Measurements from ENCODE around the gene PRRC2A.
A peak's percentile ranks its signal among the peaks of the same experiment; 100 is the strongest.
"Not testable (repeated sequence)": the region's sequence is repeated elsewhere in the genome, so short reads cannot be mapped to it uniquely, and the experiment has no call there.

The PRRC2A gene

DNA sequence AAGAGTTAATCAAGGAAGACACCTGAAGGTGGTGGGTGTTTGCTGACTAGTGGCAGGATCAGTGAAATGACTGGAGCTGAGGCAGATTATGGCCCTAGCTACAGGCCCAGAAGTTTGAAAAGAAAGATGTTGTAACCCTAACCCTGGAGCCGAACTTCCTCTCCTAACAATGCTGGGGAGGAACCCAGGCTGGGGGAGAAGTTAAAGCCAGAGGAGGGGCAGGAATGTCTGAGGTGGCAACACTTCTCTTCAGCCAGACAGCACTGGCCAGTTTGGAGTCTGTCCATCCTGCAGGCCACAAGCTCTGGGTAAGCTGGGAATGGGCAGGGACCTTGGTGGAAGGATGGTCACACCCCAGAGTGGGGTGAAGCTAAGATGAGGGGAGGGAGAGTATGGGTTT lies 34.5 kb upstream of the PRRC2A start, which contains the start of gene LST1:
Gene LST1 (plus strand): TSS at position 270 of the 400 bp plus-strand sequence. CDS start 1,023 bp downstream, outside the sequence.
- DNase-seq, result peak; percentile 90

GRCh38 chr6:31586599-31587281 lies 33.8 kb upstream of the PRRC2A start:
- peak; percentile 90 for DNase-seq

DNA sequence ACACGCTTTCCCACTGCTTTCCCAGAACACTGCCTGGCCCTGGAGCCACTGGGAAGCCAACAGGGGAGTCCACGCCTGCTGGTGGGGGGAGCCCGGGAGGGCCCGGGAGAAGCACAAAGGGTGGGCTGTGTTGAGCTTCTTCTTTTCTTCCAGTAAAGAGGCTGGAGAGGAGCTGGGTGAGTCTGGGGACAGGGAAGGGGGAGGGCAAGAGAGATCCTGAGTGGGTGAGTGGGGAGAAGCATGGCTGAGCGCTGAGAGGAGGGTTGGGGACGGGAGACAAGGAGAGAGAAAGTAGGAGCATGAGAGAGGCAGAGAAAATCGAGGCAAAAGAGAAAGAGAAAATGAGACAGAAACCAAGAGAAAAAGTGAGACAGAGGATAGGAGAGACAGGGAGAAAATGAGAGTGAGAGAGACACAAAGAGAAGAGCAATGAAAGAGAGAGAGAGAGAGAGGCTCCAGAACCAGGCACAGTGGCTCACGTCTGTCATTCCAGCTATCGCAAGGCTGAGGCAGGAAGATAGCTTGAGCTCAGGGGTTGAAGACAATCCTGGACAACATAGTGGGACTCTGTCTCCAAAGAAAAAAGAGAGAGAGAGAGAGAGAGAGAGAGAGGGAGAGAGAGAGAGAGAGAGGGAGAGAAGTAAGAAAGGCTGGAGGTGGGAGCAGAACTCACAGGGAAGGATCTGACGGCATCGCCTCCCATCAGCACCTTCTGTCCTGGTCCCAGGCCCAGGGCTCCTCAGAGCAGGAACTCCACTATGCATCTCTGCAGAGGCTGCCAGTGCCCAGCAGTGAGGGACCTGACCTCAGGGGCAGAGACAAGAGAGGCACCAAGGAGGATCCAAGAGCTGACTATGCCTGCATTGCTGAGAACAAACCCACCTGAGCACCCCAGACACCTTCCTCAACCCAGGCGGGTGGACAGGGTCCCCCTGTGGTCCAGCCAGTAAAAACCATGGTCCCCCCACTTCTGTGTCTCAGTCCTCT lies 32.4 kb upstream of the PRRC2A start:
- DNase-seq, result no peak

GRCh38 chr6:31588871-31589650 lies 31.5 kb upstream of the PRRC2A start:
- no peak for DNase-seq

DNA sequence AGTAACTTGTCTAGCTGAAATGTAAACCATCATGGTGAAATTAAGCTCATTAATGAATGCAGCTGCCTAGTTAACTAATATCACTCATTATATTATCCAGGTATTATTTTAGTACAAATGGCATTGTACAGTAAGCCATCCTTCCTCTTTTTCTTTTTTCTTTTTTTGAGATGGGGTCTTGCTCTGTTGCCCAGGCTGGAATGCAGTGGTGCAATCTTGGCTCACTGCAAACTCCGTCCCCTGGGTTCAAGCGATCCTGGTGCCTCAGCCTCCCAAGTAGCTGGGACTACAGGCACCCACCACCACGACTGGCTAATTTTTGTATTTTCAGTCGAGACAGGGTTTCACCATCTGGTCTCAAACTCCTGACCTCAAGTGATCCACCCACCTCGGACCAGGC lies 29.8 kb upstream of the PRRC2A start:
- DNase-seq, result not testable (repeated sequence)

GRCh38 chr6:31592396-31592771 lies 28.1 kb upstream of the PRRC2A start:
- DNase-seq, result no peak

DNA sequence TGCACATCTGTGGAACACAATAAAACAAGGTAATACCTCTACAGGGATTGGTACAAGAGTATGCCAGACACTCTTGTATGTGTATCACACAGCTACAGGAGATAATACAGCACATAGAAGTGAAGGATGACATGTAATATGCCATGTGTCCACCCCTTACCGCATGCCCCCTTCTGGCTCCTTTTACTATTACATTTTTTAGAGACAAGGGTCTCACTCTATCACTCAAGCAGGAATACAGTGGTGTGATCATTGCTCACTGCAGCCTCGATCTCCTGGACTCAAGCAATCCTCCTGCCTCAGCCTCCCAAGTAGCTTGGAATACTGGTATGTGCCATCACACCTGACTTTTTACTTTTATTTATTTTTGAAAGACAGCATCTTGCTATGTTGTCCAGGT lies 23.5 kb upstream of the PRRC2A start:
- peak; percentile 40 for DNase-seq

GRCh38 chr6:31607317-31607716 lies 13.2 kb upstream of the PRRC2A start:
- no peak for DNase-seq

- DNase-seq, result no peak
These were observed 10.8 kb upstream of the PRRC2A start for GRCh38 chr6:31609519-31610406.

DNA sequence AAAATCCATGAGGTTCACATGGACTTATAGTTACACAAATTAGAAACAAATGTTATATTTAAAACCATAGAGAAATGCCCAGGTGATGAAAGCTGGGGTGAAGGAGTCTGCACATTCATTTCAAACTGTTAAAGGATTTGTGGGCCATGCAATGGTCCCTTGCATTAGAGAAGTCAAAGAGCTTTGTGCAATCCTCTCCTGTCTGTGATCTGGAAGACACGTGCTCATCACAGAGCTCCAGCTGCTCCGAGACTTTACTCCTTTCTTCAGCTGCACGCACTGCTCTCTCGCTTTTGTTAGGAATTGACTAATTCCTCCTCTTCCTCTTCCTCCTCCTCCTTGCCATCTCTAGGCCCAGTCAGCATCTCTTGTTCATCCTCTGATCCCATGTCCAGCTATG lies 9.5 kb upstream of the PRRC2A start:
- no peak for DNase-seq

GRCh38 chr6:31614075-31614619 lies 6.4 kb upstream of the PRRC2A start:
- no peak for DNase-seq

DNA sequence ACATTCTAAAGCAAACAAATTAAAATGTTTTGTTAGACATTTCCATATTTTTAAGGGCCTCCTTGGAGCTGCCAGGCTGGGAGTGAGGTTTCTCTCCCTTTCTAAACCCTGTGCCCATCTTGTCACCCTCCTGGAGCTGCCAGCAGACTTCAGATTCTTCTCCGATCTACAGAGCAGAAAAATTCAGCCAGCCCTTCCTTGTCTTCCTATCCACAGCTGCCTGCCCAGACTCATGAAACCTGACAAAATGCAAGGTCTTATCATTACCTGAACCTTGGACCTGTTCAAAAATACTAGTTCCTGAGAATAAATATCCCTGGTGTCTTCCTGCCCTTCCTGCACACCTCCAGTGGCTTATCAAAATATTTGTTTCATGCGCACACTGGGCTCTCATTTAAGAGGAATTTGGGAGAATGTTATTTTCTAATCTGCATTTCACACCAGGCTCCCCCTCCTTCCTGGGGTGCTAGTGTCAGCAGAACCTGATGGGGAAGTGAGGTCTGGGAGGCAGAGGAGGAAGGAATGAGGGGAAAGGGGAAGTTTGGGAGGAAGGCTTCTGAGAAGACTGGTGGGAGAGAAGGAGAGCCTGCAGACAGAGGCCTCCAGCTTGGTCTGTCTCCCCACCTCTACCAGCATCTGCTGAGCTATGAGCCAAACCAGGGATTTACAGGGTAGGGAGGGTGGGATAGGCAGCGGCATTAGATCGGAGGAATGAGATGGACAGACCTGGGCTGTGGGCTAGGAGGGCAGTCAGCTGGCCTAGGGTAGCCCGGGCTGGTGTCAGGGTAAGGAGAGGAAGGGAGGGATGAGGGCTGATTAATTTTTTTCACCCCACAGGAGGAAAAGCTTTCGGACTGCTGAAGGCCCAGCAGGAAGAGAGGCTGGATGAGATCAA lies 5.6 kb upstream of the PRRC2A start, which contains the start of gene AIF1:
Gene AIF1 (plus strand): TSS at position 551 of the 895 bp plus-strand sequence. CDS start 96 bp downstream, at position 647.
- no peak for DNase-seq

GRCh38 chr6:31615748-31616147 lies 4.8 kb upstream of the PRRC2A start:
- peak; percentile 65 for DNase-seq

GRCh38 chr6:31617010-31617409 lies 3.5 kb upstream of the PRRC2A start:
- no peak for DNase-seq

DNA sequence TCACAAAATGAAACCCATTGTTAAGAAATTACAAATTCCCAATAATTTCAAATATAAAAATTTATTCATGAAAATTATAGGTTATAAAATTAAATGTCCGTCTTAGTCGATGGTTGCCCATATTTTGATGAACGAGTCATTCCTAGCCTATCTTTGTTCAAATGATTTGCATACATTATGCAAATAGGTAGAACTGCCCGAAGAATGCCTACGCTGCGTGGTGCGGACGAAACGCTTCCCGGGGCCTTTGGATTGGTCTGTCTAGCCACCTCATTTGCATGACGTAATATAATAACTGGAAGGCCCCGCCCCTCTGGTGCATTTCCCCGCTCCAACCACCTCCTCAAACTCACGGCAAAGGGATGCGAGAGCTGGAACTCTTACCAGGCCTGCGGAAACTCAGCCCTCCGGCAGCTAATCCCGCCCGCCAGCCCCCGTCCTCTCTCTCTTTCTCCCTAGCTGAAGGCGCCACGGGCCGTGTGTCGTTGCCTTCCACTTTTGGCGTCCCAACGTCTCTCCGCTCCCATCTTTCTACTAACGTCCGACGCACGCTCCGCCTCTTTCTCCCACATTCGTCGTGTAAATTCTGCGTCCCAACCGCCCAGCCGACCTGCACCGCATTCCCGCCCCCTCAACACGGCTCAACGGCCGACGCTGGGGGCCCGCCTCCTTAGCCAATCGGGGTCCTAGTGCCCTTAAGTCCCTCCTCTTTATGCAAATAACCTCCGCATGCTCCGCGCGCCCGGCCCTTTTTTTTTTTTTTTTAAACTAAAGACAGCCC lies 520 bp upstream of the PRRC2A start:
- DNase-seq, result peak; percentile 99

DNA sequence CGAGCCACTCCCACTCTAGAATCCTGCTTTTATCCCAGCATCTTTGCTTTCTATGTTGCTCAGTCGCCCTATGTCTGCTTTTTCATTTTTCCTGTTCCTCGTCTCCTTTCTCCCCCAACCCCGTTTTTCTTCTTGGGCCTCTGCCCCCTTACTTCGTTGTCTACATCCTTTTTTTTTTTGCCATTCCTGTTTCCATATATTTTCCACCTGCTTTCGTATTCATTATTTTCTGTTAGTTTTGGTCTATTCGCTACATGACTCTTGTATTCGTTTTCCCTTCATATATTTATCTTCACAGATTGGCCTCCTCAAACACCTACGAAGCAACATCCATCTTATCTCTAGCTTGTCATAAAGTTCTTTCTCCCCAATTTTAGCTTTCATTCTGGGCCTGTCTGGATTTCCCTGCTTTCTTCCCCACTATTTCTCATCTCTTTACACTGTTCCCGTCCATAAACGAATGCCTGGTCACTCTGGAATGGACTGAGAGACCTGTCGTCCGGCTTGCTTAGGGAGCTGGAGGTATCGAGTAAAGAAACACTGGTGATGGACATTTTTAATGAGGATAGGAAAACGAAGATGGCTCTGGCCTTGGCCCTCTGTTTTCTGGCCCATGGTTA lies 915 bp downstream of the PRRC2A start:
- DNase-seq, result no peak

- no peak for DNase-seq
These were observed 1.5 kb downstream of the PRRC2A start for GRCh38 chr6:31621991-31622390.

- no peak for DNase-seq
These were observed 2.2 kb downstream of the PRRC2A start for GRCh38 chr6:31622684-31623091.

GRCh38 chr6:31624070-31624469 lies 3.6 kb downstream of the PRRC2A start:
- DNase-seq, result no peak

Data from KG1 (cell line).